KOPT-K1 (cell line): ENCODE data around the gene PNPT1.
"Not testable (repeated sequence)": the region's sequence is repeated elsewhere in the genome, so short reads cannot be mapped to it uniquely, and the experiment has no call there.

Experiments used
- H3K27ac ChIP-seq: fragments of 200-600 bp; sonication (generic); 2 replicates; pipeline ENCODE4 v1.5.1; 2016; ENCODE audit warnings: antibody characterized with exemption, mild to moderate bottlenecking, low read depth, low read length; ENCODE audit not compliant: poor library complexity, severe bottlenecking
- H3K36me3 ChIP-seq: fragments of 200-600 bp; sonication (generic); 2 replicates; pipeline ENCODE4 v1.5.1; 2017; ENCODE audit warnings: antibody characterized with exemption, mild to moderate bottlenecking, low read length, moderate library complexity; ENCODE audit not compliant: insufficient read depth
- H3K9me3 ChIP-seq: fragments of 200-600 bp; sonication (generic); 2 replicates; pipeline ENCODE4 v1.5.1; 2017; ENCODE audit warnings: antibody characterized with exemption, low read length, mild to moderate bottlenecking; ENCODE audit not compliant: insufficient read depth, poor library complexity, severe bottlenecking

Gene PNPT1

GRCh38 chr2:55693181-55694125 lies at the start of gene PNPT1:
PNPT1 (minus strand) TSS chr2:55693844; CDS start chr2:55693823, 21 bp downstream.
- no peaks in the 10 kb centered on the region for H3K9me3 ChIP-seq
- peak within 1 kb of the TSS; percentile 74 for H3K27ac ChIP-seq
- peaks cover 20% of the 10 kb centered on the region for H3K36me3 ChIP-seq

GRCh38 chr2:55742996-55743395 lies 49.4 kb upstream of the PNPT1 start:
- H3K36me3 ChIP-seq, result no peaks in the 10 kb centered on the region
- H3K9me3 ChIP-seq, result no peaks in the 10 kb centered on the region
- H3K27ac ChIP-seq, result no peak overlapping the region

GRCh38 chr2:55736019-55736536 lies 42.4 kb upstream of the PNPT1 start:
- H3K36me3 ChIP-seq, H3K9me3 ChIP-seq, H3K27ac ChIP-seq: not testable (repeated sequence)

- H3K36me3 ChIP-seq, result no peaks in the 10 kb centered on the region
- no peak overlapping the region for H3K27ac ChIP-seq
- no peaks in the 10 kb centered on the region for H3K9me3 ChIP-seq
Observed at GRCh38 chr2:55734726-55735125, 41.1 kb upstream of the PNPT1 start.

- Histone ChIP-seq H3K36me3 (no peaks in the 10 kb centered on the region), H3K27ac (no peak overlapping the region)
Observed at GRCh38 chr2:55733335-55733734, 39.7 kb upstream of the PNPT1 start.

GRCh38 chr2:55732854-55733253 lies 39.2 kb upstream of the PNPT1 start:
- Histone ChIP-seq H3K27ac (no peak overlapping the region), H3K36me3 (no peaks in the 10 kb centered on the region), H3K9me3 (no peaks in the 10 kb centered on the region)

More at GRCh38 chr2:55733335-55733734, 39.7 kb upstream of the PNPT1 start:
- no peaks in the 10 kb centered on the region for H3K9me3 ChIP-seq

GRCh38 chr2:55729136-55729685 lies 35.6 kb upstream of the PNPT1 start:
- Histone ChIP-seq H3K27ac (no peak overlapping the region), H3K36me3 (no peaks in the 10 kb centered on the region), H3K9me3 (no peaks in the 10 kb centered on the region)

- Histone ChIP-seq H3K9me3 (no peaks in the 10 kb centered on the region), H3K27ac (no peak overlapping the region), H3K36me3 (no peaks in the 10 kb centered on the region)
Observed at GRCh38 chr2:55721596-55722215, 28.1 kb upstream of the PNPT1 start.

- H3K9me3 ChIP-seq, result no peaks in the 10 kb centered on the region
- no peaks in the 10 kb centered on the region for H3K36me3 ChIP-seq
- no peak overlapping the region for H3K27ac ChIP-seq
Observed at GRCh38 chr2:55720417-55720816, 26.8 kb upstream of the PNPT1 start.

GRCh38 chr2:55719852-55720251 lies 26.2 kb upstream of the PNPT1 start:
- no peaks in the 10 kb centered on the region for H3K9me3 ChIP-seq
- no peaks in the 10 kb centered on the region for H3K36me3 ChIP-seq
- H3K27ac ChIP-seq, result no peak overlapping the region

GRCh38 chr2:55718165-55719008 lies 24.7 kb upstream of the PNPT1 start:
- no peaks in the 10 kb centered on the region for H3K36me3 ChIP-seq
- no peak overlapping the region for H3K27ac ChIP-seq
- H3K9me3 ChIP-seq, result no peaks in the 10 kb centered on the region

GRCh38 chr2:55715626-55716025 lies 22.0 kb upstream of the PNPT1 start:
- no peaks in the 10 kb centered on the region for H3K9me3 ChIP-seq
- H3K27ac ChIP-seq, result no peak overlapping the region

GRCh38 chr2:55715178-55715577 lies 21.5 kb upstream of the PNPT1 start:
- H3K36me3 ChIP-seq, H3K27ac ChIP-seq, H3K9me3 ChIP-seq: not testable (repeated sequence)

More at GRCh38 chr2:55715626-55716025, 22.0 kb upstream of the PNPT1 start:
- no peaks in the 10 kb centered on the region for H3K36me3 ChIP-seq

GRCh38 chr2:55712477-55713060 lies 18.9 kb upstream of the PNPT1 start:
- Histone ChIP-seq H3K27ac (no peak overlapping the region), H3K9me3 (no peaks in the 10 kb centered on the region), H3K36me3 (no peaks in the 10 kb centered on the region)
